ENCODE measurements around the gene OR5H6. TPM values are rescaled to one million over a fixed set of nuclear protein-coding genes. Genes with fewer than 3 reads are reported as not detected.

Gene OR5H6
- total and polyA plus RNA-seq, 4 donors = not detected

Other genes with a start within 250 kb of the OR5H6 start
- gene GABRR3, start 228.9 kb upstream of the OR5H6 start, total RNA-seq = not detected
- not detected for gene GABRR3, start 228.9 kb upstream of the OR5H6 start, polyA plus RNA-seq
- gene OR5AC2, start 177.1 kb upstream of the OR5H6 start, total RNA-seq = not detected
- not detected for gene OR5AC2, start 177.1 kb upstream of the OR5H6 start, polyA plus RNA-seq
- not detected for gene OR5H1, start 133.5 kb upstream of the OR5H6 start, total RNA-seq
- gene OR5H1, start 133.5 kb upstream of the OR5H6 start, polyA plus RNA-seq = not detected
- gene OR5H14, start 116.8 kb upstream of the OR5H6 start, total RNA-seq = under 1 TPM in 1 of 2 donors, not detected in 1; 0.03 TPM
- not detected for gene OR5H14, start 116.8 kb upstream of the OR5H6 start, polyA plus RNA-seq
- not detected for gene OR5H15, start 97.5 kb upstream of the OR5H6 start, total RNA-seq
- gene OR5H15, start 97.5 kb upstream of the OR5H6 start, polyA plus RNA-seq = not detected
- gene OR5H2, start 18.3 kb downstream of the OR5H6 start, total RNA-seq = not detected
- gene OR5H2, start 18.3 kb downstream of the OR5H6 start, polyA plus RNA-seq = not detected
- gene OR5K4, start 89.6 kb downstream of the OR5H6 start, total RNA-seq = not detected
- gene OR5K4, start 89.6 kb downstream of the OR5H6 start, polyA plus RNA-seq = not detected
- not detected for gene OR5K3, start 126.4 kb downstream of the OR5H6 start, total RNA-seq
- gene OR5K3, start 126.4 kb downstream of the OR5H6 start, polyA plus RNA-seq = not detected
- gene OR5K1, start 199.0 kb downstream of the OR5H6 start, total RNA-seq = not detected
- not detected for gene OR5K1, start 199.0 kb downstream of the OR5H6 start, polyA plus RNA-seq
- not detected for gene OR5K2, start 233.4 kb downstream of the OR5H6 start, total RNA-seq
- not detected for gene OR5K2, start 233.4 kb downstream of the OR5H6 start, polyA plus RNA-seq